GM19438 (cell line): ENCODE measurements around the gene DNAH7.

Experiments
- ATAC-seq: cut with Tn5 transposase; IDR thresholded peaks from one replicate; pipeline ENCODE4 v1.9.1; 2021; ENCODE audit warnings: low read depth; ENCODE audit not compliant: unreplicated experiment

Gene DNAH7

DNA sequence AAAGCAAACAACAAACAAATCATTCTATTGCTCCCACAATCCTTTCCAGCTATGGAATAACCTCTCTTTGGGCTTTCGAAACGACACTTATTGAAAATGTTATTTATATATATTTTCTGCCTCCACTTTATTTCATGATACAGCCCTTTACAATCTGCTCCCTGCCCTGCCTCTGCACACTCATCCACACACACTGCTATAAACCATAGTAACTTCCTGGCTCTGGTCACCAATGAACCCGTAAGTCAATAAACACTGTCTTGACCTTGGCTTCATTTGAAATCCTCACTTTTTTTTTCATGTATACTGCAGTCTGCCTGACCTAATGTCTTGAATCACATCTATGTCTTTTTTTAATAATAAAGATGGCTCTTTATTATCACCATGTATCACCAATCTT lies 250.1 kb downstream of the DNAH7 start:
- ATAC-seq, result no peak

DNA sequence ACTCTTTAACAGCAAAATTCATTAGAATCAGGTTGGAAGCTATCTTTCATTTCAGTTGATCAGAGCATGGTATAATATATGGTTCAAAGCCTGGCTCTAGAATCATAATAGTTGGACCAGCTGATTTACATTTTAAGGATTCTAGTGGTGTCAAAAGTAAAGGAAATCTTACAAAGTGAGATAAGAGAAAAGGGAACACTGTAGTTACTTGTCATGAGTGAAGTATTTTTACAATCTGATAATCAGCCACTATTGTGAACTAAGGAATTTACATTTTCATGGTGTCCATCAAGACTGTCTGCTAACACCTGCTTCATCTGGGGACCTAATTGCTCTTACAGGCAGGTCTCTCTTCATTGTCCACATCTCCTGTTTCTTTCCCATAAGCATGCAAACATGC lies 250.5 kb downstream of the DNAH7 start:
- no peak for ATAC-seq

- ATAC-seq, result no peak
Measured at GRCh38 chr2:195815083-195815482, 253.6 kb downstream of the DNAH7 start.

- ATAC-seq, result no peak
Measured at GRCh38 chr2:195813421-195813820, 255.2 kb downstream of the DNAH7 start.

- no peak for ATAC-seq
Measured at GRCh38 chr2:195810340-195811098, 258.1 kb downstream of the DNAH7 start.

DNA sequence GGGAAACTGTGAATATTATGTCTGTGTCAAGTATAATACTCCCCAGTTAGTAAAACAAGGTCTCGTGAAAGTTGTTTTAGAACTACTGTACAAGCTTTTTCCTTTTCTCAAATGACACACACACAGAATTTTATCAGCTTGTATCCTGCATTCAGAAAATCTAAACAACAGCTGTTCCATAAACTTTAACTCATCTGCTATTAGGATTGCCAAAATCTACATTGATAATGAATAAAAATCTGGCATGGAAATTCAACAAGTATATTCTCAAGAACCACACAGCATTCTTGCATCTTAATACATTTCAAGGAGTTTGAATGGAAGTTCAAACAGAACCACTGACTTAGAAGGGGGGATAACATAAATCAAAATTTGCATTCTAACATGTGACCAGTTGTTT lies 260.4 kb downstream of the DNAH7 start:
- ATAC-seq, result no peak

DNA sequence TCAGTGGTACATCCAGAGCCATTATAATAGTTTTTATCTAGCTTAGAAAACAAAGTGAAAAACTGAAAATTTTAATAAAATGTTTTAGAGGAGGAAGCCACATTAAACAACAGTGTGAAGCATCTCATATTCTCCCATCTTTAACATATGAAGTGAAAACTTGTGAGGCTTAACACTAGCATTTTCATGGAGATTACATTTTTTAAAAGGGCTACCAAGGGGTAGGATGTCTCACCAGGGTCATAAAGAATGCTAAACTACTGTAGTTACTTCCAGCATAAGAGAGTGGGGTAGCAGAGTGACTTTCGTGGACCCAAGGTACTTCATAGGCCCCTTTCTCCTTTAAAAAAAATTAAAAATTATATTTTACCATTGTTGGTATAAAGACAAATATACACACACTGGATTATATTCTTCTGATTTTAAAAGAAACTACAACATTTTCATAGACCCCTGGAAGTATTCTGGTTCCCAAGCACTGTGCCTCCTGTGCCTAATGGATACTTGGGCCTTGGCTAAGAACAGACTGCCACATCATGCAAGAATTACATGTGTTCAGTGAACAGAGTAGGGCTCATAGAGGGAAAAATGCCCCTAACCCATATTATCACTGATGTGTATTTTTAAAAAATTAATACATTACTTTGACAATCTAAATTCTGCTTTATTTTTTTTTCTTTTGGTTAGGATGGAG lies 263.2 kb downstream of the DNAH7 start:
- no peak for ATAC-seq

DNA sequence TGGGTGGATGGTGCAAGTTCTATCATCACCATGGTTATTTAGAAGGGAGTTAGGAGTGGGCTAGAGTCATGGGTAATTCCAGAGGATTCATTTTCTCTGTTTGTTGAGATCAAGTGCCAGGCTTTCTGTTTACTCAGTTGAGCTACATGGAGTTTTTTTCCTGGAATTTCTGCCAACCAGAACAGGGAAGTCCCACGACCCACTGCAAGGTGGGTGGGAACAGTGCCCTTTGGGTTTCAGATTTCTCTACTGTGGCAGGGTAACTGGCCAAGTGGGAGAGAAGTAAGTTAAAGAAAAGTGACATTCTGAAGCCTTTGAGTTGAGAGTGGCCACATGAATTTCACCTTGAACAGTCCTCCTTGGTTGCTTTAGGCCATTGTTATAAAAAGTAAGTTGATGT lies 272.8 kb downstream of the DNAH7 start:
- no peak for ATAC-seq

DNA sequence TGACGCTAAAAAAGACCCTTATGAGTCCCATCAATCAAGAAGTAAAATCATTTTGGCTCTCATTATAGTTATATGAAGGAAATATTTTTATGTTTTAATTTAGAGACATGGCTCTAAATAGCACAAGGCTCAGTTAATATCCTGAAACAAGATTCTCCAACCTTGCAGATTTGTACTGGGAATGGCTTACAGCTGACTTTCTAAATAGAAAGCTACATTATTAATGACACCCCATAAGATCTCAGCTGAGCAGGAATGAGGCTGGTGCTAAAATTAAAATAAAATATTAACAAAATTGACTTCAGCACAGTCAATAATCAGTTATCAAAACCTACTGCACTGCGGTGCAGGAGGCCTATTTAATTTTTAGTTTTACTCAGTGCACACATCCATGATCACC lies 274.8 kb downstream of the DNAH7 start:
- ATAC-seq, result no peak

DNA sequence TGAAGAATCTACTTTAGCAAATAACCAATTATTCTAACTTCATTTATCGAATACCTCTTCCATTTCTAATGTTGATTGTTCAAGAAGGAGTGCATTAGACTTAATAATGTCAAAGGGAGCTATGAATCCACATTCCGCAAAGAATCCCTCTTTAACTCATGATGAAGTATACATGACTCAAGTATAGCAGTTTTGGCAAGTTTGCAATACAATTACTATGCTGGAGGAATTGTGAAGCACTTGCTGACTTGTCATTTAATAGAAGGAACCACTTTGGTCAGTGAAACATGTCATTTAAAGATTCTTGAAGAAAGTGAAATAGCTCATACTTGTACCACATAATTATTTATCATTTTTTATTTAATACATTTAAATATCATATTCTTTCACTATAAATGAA lies 286.5 kb downstream of the DNAH7 start:
- ATAC-seq, result no peak

GRCh38 chr2:195779491-195779890 lies 289.1 kb downstream of the DNAH7 start:
- no peak for ATAC-seq

DNA sequence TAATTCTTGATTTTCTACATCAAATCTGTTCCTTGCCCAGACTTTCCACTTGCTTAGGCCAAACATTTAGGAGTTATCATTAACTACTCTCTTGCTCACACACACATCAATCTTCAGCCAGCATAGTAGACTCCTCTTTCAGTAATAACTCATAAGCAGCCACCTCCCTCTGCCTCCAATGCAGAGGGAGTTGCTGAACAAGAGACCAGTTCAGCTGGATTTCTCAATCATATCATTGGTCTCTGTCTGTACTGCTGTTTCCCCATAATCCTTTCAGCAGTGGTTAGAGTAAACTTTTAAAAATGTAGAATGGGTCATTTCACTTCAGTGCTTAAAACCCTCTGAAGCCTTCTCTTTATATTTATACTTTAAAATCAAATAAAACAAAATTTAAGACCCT lies 298.7 kb downstream of the DNAH7 start:
- no peak for ATAC-seq

GRCh38 chr2:195768431-195768830 lies 300.2 kb downstream of the DNAH7 start:
- no peak for ATAC-seq

GRCh38 chr2:195766691-195767090 lies 301.9 kb downstream of the DNAH7 start:
- no peak for ATAC-seq

- no peak for ATAC-seq
Measured at GRCh38 chr2:195763866-195764265, 304.8 kb downstream of the DNAH7 start.

DNA sequence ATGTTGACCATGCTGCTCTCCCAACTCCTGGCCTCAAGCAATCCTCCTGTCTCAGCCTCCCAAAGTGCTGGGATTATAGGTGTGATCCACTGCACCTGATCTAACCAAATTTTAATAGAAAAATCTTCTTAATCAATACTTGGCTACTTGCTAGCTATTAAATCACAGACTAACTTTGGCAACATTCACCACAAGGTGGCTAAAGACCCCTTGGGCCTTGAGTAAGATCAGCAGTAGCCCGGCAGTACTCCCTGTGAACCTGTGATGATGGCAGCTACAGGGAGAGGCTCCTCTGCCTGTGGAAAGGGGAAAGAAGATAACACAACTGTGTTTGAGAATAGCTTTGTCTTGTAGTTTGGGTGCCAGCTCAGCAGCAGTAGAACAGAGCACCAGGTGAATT lies 308.8 kb downstream of the DNAH7 start:
- no peak for ATAC-seq

DNA sequence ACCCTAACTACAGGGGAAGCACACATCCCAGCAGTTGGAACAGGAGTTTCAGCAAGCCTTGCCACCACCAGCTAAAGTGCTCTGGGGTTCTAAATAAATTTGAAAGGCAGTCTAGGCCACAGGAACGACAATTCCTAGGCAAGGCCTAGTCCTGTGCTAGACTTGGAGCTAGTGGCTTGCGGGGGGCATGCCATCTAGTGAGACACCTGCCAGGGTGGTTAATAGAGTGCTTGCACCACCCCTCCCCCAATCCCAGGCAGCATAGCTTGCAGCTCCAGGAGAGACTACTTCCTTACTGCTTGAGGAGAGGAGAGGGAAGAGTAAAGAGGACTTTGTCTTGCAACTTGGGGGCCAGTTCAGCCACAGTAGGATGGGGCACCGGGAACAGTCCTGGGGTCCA lies 309.8 kb downstream of the DNAH7 start:
- ATAC-seq, result no peak

GRCh38 chr2:195756218-195756942 lies 312.3 kb downstream of the DNAH7 start:
- no peak for ATAC-seq

DNA sequence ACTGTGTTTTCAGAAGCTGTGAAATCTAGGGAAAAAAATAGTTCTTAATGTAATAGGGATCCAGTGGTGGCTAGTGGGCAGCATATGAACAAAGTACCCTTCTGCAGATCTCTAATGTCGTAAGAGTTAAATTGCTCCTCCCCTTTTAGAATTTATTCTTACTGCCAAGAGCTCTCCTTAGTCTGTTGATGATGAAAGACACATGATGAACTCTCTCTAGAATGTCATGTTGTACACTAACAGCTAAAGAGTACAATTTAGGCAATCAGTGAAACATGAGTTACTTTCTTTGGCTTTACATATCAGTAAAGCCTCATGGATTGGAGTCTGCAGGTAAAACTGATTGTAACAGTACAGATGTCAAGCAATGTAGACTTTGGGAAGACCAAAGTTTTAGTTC lies 327.4 kb downstream of the DNAH7 start:
- no peak for ATAC-seq

DNA sequence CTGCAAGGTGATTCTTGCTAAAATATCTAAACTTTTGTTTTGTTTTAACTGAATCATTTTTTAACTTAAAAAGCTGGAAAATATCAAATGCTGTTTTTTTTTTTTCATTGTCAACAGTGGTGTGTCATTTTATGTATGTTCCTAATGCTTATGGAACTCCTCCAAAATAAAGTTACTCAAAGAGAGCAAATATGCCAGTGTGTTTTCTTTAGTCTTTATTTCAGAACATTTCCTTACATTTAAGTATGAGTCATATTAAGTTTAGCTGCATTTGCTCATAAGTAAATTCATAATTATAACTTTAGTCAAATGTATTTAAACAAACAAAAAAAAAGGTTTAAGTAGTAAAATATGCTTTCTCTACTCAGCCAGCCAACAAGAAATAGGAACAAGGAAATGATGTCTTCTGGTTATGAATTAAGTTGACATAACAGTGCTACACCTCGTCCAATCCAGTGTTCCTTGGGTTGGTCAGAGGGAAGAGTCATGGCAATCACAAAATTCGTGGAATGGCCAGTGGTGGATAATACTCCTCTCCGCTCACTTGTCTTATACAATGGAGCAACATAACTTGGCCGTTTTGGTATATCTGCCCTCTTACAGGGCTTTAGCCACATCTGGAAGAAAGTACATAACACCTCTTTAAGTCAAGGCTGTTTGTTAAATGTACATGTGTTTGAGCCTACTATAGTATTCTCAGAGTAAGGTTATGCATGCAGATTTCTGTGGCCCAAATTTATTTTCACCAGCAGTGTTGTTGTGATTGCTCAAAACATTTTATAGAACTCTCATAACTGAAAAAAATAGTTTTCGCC lies 330.9 kb downstream of the DNAH7 start:
- ATAC-seq, result no peak

DNA sequence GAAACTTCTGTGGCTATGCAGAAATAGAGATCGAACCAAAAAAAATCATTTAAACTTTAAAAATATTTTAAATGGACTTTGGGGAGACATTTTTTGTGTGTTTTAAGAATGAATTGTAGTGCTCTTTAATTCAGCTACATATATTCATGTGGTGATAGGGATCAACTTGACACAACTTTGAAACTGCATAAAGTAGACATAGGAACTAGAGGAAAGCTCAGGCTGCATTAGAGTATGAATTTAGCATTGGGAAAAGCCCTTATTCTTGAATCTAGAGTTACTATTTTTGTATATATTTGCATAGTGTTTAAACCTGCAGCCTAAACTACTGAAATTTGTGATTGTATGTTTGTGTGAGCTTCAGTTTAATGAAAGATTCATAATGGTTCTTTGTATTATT lies 333.3 kb downstream of the DNAH7 start:
- no peak for ATAC-seq
